Glomerular endothelial cell (primary cell): ENCODE measurements around the gene PRPSAP1. TPM values are rescaled to one million over a fixed set of nuclear protein-coding genes. Genes with fewer than 3 reads are reported as not detected.
"Not testable (repeated sequence)": the region's sequence is repeated elsewhere in the genome, so short reads cannot be mapped to it uniquely, and the experiment has no call there.

ENCODE experiments used
- DNase-seq: peaks from one replicate; pipeline ENCODE4 v3.0.0-alpha.2; 2011; ENCODE audit warnings: low read depth, low spot score; ENCODE audit errors: extremely low read depth
- total RNA-seq: library from RNA; depleted of rRNA; stranded (reverse); fragments of >200 nt; gene quantifications from 2 replicates; pipeline ENCODE4 v1.2.3, GENCODE V29; 2015

The PRPSAP1 gene
- total RNA-seq, 1 donor from 2014 or later: 79.1 TPM

DNA sequence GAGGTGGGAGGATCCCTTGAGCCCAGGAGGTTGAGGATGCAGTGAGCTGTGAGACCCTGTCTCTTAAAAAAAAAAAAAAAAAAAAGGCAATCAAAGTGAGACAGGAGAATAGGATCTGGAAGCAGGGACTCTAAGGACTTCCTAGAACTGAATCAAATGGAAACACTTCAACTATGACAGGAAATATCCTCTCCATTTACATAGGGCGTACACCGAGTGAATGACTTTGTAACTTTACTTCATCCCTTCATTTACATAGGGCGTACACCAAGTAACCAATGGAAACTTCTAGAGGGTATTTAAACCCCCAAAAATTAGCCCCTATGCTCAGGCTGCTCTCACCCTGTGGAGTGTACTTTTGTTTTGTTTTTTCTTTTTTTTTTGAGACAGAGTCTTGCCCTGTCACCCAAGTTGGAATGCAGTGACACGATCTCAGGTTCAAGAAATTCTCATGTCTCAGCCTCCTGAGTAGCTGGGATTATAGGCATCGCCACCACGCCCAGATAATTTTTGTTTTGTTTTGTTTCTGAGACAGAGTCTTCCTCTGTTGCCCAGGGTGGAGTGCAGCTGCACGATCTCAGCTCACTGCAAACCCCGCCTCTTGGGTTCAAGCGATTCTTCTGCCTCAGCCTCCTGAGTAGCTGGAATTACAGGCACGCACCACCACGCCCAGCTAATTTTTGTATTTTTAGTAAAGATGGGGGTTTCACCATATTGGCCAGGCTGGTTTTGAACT lies 9.6 kb upstream of the PRPSAP1 start:
- no peak for DNase-seq

GRCh38 chr17:76360461-76360860 lies 6.7 kb upstream of the PRPSAP1 start:
- no peak for DNase-seq

DNA sequence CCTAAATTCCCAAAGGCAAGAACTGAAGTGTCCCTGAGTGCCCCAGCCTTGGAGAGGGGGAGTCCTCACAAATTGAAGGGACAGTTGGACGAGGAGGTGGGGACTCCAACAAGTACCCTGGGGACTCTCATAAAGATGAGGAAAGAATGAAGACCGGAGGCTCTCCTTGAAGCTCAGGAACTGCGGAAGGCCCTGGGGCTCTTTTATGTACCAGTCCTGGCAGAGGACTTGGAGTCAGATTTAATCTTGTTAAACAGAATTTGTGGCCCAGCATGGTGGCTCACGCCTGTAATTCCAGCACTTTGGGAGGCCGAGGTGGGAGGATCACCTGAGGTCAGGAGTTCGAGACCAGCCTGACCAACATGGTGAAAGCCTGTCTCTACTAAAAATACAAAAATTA lies 6.1 kb upstream of the PRPSAP1 start:
- DNase-seq: not testable (repeated sequence)

GRCh38 chr17:76359375-76359774 lies 5.7 kb upstream of the PRPSAP1 start:
- no peak for DNase-seq

GRCh38 chr17:76357597-76358158 lies 4.0 kb upstream of the PRPSAP1 start:
- DNase-seq: no peak

DNA sequence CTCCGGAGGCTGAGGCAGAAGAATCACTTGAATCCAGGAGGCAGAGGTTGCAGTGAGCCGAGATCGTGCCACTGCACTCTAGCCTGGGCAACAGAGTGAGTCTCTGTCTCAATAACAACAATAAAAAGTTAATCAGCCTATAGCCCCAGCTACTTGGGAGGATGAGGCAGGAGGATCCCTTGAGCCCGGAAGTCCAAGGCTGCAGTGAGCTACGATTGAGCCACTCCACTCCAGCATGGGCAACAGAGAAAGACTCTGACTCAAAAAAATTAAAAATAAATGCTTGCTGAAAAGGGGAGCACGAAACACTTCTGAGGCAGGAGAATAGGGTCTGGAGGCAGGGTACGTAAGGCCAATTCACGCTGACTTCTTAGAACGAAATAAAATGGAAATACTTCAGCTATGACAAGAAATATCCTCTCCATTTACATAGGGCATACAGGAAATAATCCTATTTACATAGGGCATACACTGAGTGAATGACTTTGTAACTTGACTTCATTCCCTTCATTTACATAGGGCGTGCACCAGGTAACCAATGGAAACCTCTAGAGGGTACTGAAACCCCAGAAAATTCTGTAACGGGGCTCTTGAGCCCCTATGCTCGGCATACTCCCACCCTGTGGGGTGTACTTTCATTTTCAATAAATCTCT lies 3.2 kb upstream of the PRPSAP1 start:
- no peak for DNase-seq

- no peak for DNase-seq
These were observed 1.1 kb upstream of the PRPSAP1 start for GRCh38 chr17:76354747-76355310.

DNA sequence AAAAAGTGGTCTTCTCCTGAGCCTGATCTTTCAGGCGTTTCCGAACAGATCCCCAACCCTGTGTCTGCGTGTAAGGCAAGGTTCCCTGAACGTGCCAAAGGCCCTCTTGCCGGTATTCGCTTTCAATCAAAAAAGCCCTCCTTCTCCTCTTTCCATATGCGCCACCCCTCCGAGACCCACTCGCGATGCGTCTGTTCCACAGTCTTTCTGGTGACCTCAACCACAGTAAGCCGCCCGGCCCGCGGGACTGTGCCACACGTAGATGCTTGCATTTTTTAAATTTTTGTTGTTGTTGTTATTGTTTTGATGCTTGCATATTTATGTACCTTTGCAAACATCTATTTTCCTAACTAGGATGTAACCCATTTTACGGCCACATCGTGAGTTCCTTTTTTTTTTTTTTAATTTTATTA lies 607 bp upstream of the PRPSAP1 start:
- DNase-seq: no peak

- DNase-seq: no peak
These were observed 615 bp downstream of the PRPSAP1 start for GRCh38 chr17:76353004-76353598.

DNA sequence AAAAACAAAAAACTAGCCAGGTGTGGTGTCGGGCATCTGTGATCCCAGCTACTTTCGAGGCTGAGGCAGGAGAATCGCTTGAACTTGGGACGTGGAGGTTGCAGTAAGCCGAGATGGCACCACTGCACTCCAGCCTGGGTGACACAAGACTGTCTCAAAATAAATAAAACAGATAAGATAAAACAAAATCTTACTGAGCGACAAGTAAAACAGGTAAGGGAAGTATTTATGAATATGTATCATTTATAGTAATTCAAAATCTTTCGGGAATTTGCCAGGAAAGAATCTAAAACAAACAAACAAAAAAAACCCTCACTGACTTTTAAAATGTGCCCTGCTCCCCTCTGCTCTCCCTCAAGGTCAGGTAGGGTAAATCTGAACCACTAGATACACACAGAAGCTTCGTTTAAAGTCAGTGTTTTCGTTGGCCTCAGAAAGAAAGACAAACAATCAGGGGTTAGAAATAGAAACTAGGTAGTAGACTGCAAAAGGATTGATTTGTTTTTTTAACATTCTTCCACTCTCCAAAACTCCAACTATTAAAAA lies 2.1 kb downstream of the PRPSAP1 start:
- no peak for DNase-seq

GRCh38 chr17:76350463-76350862 lies 3.3 kb downstream of the PRPSAP1 start:
- no peak for DNase-seq

- not testable (repeated sequence) for DNase-seq
These were observed 6.8 kb downstream of the PRPSAP1 start for GRCh38 chr17:76346936-76347335.

- no peak for DNase-seq
These were observed 8.2 kb downstream of the PRPSAP1 start for GRCh38 chr17:76345377-76345974.

- no peak for DNase-seq
These were observed 10.6 kb downstream of the PRPSAP1 start for GRCh38 chr17:76343106-76343505.

DNA sequence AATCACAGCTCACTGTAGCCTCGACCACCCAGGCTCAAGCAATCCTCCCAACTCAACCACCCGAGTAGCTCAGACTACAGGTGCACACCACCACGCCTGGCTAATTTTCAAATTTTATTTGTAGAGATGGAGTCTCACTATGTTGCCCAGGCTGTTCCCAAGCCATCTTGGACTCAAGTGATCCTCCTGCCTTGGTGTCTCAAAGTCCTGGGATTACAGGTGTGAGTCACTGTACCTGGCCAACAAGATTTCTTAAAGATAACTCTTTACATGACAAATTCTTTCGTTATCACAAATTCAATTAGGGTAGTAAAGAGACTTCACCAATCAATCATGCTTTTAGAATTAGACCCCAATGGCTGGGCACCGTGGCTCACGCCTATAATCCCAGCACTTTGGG lies 12.4 kb downstream of the PRPSAP1 start:
- no peak for DNase-seq

DNA sequence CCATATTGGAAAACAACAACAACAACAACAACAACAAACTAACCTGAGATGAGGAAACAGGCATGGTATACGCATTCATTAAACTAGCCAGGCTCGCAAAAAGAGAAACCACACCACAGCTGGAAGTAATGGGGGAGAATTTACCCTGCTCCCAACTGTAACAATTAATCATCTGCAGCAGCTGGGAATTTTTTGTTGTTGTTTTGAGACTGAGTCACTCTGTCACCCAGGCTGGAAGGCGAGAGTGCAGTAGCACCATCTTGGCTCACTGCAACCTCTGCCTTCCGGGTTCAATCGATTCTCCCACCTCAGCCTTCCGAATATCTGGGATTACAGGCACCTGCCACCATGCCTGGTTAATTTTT lies 16.3 kb downstream of the PRPSAP1 start:
- no peak for DNase-seq

DNA sequence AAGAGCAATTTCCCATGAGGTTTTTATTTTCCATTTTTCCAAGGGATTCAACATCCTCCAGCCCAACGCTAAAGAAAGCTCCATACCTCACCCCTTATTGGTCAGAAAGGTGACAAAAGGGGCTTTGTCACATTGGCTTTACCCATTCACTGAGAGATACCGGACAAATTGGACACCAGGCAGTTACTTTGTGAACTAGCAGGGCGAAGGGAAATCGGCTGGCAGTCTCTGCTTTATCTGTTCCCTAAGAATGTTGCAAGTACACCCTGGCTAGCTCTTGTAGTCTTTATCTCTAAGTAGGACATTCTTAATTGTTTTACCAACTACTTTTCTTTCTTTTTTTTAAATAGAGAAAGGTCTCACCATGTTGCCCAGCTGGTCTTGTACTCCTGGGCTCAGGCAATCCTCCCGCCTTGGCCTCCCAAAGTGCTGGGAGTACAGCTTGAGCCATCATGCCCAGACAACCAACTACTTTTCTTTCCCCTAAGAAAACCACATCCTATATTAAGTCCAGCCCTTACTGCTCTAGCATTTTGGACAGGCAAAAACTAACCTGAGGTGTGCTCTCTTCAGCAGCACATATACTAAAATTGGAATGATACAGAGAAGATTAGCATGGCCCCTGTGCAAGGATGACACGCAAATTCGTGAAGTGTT lies 16.8 kb downstream of the PRPSAP1 start:
- no peak for DNase-seq

DNA sequence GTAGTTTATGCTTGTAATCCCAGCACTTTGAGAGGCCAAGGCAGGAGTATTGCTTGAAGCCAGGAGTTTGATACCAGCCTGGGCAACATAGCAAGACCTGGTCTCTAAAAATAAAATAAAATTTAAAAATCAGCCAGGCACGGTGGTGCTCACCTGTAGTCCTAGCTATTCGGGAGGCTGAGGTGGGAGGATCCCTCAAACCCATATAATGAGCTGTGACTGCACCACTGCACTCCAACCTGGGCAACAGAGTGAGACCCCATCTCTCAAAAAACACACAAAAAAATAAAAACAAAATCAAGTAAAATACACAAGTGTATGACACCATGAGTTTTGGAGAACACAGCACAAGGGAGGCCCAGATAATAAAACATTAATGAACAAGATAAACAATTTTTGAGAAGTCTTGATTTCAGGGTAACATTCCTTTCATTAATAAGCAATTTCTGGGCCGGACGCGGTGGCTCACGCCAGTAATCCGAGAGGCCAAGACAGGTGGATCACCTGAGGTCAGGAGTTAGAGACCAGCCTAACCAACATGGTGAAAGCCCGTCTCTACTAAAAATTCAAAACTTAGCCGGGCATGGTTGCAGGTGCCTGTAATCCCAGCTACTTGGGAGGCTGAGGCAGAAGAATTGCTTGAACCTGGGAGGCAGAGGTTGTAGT lies 17.9 kb downstream of the PRPSAP1 start:
- no peak for DNase-seq

GRCh38 chr17:76333673-76334505 lies 19.8 kb downstream of the PRPSAP1 start:
- no peak for DNase-seq
